Measurements from ENCODE around the gene GMDS. TPM values are rescaled to one million over a fixed set of nuclear protein-coding genes. Genes with fewer than 3 reads are reported as not detected.

GMDS gene
- total RNA-seq, 2 donors from 2014 or later = 25.4 to 29.5 TPM

DNA sequence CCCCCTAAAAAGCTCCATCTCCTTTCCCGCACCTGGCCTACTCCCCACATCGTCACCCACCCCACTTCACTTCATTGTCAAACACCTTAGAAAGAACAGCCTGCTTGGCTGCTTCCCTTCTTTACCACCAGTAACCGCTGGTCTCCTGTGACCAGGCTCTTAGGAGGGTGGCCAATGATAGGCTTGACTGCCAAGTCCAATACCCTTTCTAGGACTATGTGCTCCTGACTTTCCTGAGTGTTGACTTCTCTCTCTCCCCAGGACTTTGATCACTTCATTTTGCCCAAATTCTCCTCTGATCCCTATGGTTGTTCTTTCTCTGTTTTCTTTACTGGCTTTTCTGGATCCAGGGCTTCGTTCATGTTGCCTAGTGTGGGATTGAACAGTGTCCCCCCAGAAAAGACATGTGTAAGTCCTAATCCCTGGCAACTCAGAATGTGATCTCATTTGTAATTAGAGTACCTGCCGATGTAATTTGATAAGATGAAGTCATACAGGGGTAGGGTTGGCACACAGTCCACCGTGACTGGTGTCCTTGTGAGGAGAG, 254.0 kb downstream of the GMDS start:
- DNase-seq = no peak
- no peak overlapping the region for H3K27ac Mint-ChIP-seq
- H3K9me3 Mint-ChIP-seq = no peaks in the 10 kb centered on the region
- no peaks in the 10 kb centered on the region for H3K27me3 ChIP-seq (ENCODE audit: control insufficient read depth, insufficient read depth, low read length, poor library complexity, severe bottlenecking)
- H3K27me3 Mint-ChIP-seq (ENCODE audit: insufficient read depth) = no peaks in the 10 kb centered on the region
- TF ChIP-seq, protein P1, sequence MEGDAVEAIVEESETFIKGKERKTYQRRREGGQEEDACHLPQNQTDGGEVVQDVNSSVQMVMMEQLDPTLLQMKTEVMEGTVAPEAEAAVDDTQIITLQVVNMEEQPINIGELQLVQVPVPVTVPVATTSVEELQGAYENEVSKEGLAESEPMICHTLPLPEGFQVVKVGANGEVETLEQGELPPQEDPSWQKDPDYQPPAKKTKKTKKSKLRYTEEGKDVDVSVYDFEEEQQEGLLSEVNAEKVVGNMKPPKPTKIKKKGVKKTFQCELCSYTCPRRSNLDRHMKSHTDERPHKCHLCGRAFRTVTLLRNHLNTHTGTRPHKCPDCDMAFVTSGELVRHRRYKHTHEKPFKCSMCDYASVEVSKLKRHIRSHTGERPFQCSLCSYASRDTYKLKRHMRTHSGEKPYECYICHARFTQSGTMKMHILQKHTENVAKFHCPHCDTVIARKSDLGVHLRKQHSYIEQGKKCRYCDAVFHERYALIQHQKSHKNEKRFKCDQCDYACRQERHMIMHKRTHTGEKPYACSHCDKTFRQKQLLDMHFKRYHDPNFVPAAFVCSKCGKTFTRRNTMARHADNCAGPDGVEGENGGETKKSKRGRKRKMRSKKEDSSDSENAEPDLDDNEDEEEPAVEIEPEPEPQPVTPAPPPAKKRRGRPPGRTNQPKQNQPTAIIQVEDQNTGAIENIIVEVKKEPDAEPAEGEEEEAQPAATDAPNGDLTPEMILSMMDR (conservative IDR thresholded peaks at IDR 0.05) = no peak
- no peak overlapping the region for H3K9ac ChIP-seq (ENCODE audit: extremely low read depth, low read length, poor library complexity, severe bottlenecking)
- H3K4me1 Mint-ChIP-seq = peaks cover 9% of the 10 kb centered on the region
- no peak overlapping the region for H3K4me3 Mint-ChIP-seq
- H3K4me3 ChIP-seq (ENCODE audit: low read length) = no peak overlapping the region
- WGBS, 2 experiments (ENCODE audit: insufficient coverage in 1 of 2, insufficient read length in 1 of 2) = 89 to 92% methylated on average over 6 of the region's 6 CpGs
- H3K4me1 ChIP-seq (ENCODE audit: control insufficient read depth, insufficient read depth, low read length) = no peaks in the 10 kb centered on the region
- H3K9me3 ChIP-seq (ENCODE audit: control insufficient read depth, low read length) = no peaks in the 10 kb centered on the region
- H3K27ac ChIP-seq (ENCODE audit: low read depth, low read length) = no peak overlapping the region
- no peaks in the 10 kb centered on the region for H3K36me3 Mint-ChIP-seq (ENCODE audit: low read depth)
- no peaks in the 10 kb centered on the region for H3K36me3 ChIP-seq (ENCODE audit: control insufficient read depth, insufficient read depth, low read length)

DNA sequence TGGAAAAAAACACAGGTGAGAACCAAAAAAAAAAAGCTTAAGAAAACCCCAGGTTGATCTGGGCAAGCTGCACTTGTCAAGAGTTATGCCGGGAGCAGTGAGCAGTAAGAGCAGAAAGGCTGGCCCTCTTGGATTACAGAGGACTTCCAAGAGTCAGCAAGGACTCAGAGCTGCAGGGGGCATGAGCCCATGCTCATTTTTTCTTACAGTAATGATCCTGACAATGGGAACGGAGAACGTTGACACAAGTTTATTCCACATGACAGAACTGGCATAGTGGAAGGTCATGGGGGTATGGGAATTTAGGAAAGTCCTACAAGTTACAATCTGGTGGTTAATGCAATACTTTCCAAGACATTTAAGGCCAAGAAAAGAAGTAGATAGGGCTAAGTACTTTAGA, 256.6 kb downstream of the GMDS start:
- Mint-ChIP-seq H3K9me3 (peaks cover 13% of the 10 kb centered on the region), H3K27ac (peak overlapping the region; percentile 15), H3K4me3 (no peak overlapping the region), H3K36me3 (ENCODE audit: low read depth) (no peaks in the 10 kb centered on the region), H3K4me1 (peaks cover 9% of the 10 kb centered on the region), H3K27me3 (ENCODE audit: insufficient read depth) (no peaks in the 10 kb centered on the region)
- H3K9ac ChIP-seq (ENCODE audit: extremely low read depth, low read length, poor library complexity, severe bottlenecking) = no peak overlapping the region
- TF ChIP-seq, protein P1 (conservative IDR thresholded peaks at IDR 0.05) = no peak
- H3K9me3 ChIP-seq (ENCODE audit: control insufficient read depth, low read length) = no peaks in the 10 kb centered on the region
- 87% methylated on average over 3 of the region's 3 CpGs; no CpG with 5 or more reads in 1 of the 2 experiments for WGBS, 2 experiments (ENCODE audit: insufficient coverage in 1 of 2, insufficient read length in 1 of 2)
- no peak overlapping the region for H3K4me3 ChIP-seq (ENCODE audit: low read length)
- H3K27me3 ChIP-seq (ENCODE audit: control insufficient read depth, insufficient read depth, low read length, poor library complexity, severe bottlenecking) = no peaks in the 10 kb centered on the region
- DNase-seq = no peak
- H3K4me1 ChIP-seq (ENCODE audit: control insufficient read depth, insufficient read depth, low read length) = no peaks in the 10 kb centered on the region
- H3K27ac ChIP-seq (ENCODE audit: low read depth, low read length) = no peak overlapping the region
- H3K36me3 ChIP-seq (ENCODE audit: control insufficient read depth, insufficient read depth, low read length) = no peaks in the 10 kb centered on the region

DNA sequence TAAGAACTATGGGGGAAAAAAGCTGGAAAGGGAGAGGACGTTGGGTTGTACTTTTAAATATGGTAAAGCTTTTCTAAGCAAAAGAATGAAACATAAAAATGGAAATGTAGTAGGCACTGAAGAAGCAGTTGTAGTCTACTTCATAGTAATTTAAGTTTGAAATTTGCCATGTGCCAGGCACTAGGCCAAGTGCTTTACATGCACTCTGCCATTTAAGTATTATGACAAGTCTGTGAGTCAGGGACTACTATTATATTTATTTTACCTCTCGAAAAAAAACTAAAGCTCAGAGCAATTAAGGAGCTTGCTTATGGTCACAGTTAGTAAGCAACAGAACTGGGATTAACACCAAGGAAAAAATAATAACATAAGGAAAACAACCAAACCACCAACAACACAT, 257.8 kb downstream of the GMDS start:
- peaks cover 7% of the 10 kb centered on the region for H3K9me3 ChIP-seq (ENCODE audit: control insufficient read depth, low read length)
- Mint-ChIP-seq H3K27me3 (ENCODE audit: insufficient read depth) (no peaks in the 10 kb centered on the region), H3K36me3 (ENCODE audit: low read depth) (no peaks in the 10 kb centered on the region), H3K4me1 (peaks cover 9% of the 10 kb centered on the region), H3K9me3 (peaks cover 23% of the 10 kb centered on the region), H3K4me3 (no peak overlapping the region), H3K27ac (no peak overlapping the region)
- no peak for DNase-seq
- H3K27me3 ChIP-seq (ENCODE audit: control insufficient read depth, insufficient read depth, low read length, poor library complexity, severe bottlenecking) = no peaks in the 10 kb centered on the region
- H3K36me3 ChIP-seq (ENCODE audit: control insufficient read depth, insufficient read depth, low read length) = no peaks in the 10 kb centered on the region
- no peak overlapping the region for H3K27ac ChIP-seq (ENCODE audit: low read depth, low read length)
- 0 to 50% methylated on average over 1 to 2 of the region's 2 CpGs for whole genome bisulfite sequencing, 2 experiments (ENCODE audit: insufficient coverage in 1 of 2, insufficient read length in 1 of 2)
- no peaks in the 10 kb centered on the region for H3K4me1 ChIP-seq (ENCODE audit: control insufficient read depth, insufficient read depth, low read length)
- H3K4me3 ChIP-seq (ENCODE audit: low read length) = no peak overlapping the region
- no peak overlapping the region for H3K9ac ChIP-seq (ENCODE audit: extremely low read depth, low read length, poor library complexity, severe bottlenecking)
- TF ChIP-seq, protein P1 (conservative IDR thresholded peaks at IDR 0.05) = no peak

All from endodermal cell (in vitro differentiated cells).